ENCODE results near the gene ACTR8.

Gene ACTR8

DNA sequence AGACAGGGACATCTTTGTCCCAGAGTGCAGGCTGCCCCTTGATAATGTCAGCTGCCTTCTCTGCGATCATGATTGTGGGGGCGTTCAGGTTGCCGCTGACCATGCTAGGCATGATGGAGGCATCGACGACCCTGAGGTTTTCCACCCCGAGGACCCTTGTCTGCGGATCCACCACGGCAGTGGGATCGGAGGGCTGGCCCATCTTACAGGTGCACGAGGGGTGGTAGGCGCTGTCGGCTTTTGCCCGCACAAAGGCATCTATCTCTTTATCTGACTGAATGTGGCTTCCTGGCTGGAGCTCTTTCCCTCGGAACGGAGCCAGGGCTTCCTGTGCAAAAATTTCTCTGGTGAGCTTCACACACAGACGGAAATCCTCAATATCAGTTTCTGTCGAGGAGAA, 64.1 kb downstream of the ACTR8 start:
- DNase-seq (ENCODE audit: low read depth in 1 of 2, low spot score in 1 of 2): no peak

DNA sequence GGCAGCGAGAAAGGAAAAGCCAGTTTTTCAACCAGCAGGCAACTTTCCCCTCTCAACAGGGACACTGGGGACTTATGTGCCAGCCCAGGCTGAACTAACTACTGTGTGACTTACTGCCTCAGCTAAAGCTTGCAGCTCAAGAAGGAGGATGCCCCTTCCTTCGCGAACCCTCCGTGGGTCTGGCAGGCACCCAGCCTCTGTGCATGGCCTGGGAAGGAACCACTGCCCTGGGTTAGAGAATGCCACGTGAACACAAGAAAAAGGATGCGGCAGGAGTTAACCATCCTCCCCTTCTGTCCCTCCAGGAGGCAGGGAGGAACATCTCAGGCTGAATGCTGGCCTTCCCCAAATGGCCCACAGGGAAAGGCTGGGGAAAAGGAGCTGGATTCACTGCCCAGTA, 64.7 kb downstream of the ACTR8 start:
- DNase-seq (ENCODE audit: low read depth in 1 of 2, low spot score in 1 of 2): no peak

All from activated CD4-positive, alpha-beta T cell treated with anti-CD3 and anti-CD28 coated beads, Interleukin-2, amount 50 U/mL, for 24 hours (primary cell).